Peyer's patch (tissue), 4 donors: Measurements from ENCODE around the gene MAPKAPK3. TPM values are rescaled to one million over a fixed set of nuclear protein-coding genes. Genes with fewer than 3 reads are reported as not detected.

Experiments
- DNase-seq, 3 donors: peaks; one replicate each; pipeline ENCODE4 v3.0.0-alpha.2; 2017 to 2019
- H3K27ac ChIP-seq, 4 donors: fragments of 200-600 bp; sonication (generic); one replicate each; pipeline ENCODE4 v1.5.1; 2016 to 2019
- H3K27me3 ChIP-seq, 2 donors: fragments of 200-600 bp; sonication (generic); one replicate each; pipeline ENCODE4 v1.5.1; 2019
- H3K36me3 ChIP-seq, 3 donors: fragments of 200-600 bp; sonication (generic); one replicate each; pipeline ENCODE4 v1.5.1; 2016 to 2019
- H3K4me1 ChIP-seq, 4 donors: fragments of 200-600 bp; sonication (generic); one replicate each; pipeline ENCODE4 v1.5.1; 2016 to 2019
- H3K4me3 ChIP-seq, 4 donors: fragments of 200-600 bp; sonication (generic); 1 replicate in 3 of 4; 2 replicates in 1 of 4; pipeline ENCODE4 v1.5.1; 2016 to 2019; ENCODE audit warnings: mild to moderate bottlenecking in 1 of 4
- H3K9me3 ChIP-seq, 4 donors: fragments of 200-600 bp; sonication (generic); one replicate each; pipeline ENCODE4 v1.5.1; 2016 to 2019; ENCODE audit warnings: mild to moderate bottlenecking in 1 of 4
- CTCF ChIP-seq, 6 experiments: fragments of 450-650 bp in 4 of 6; fragments of 200-600 bp in 2 of 6; sonication (generic) in 1 of 6; IDR thresholded peaks; one replicate each; pipeline ENCODE4 v1.5.1; 2017 to 2019; ENCODE audit warnings: antibody characterized with exemption in 6 of 6, mild to moderate bottlenecking in 3 of 6, moderate library complexity in 1 of 6
- POLR2A ChIP-seq, 2 donors: fragments of 450-650 bp; IDR thresholded peaks; one replicate each; pipeline ENCODE4 v1.5.1; 2017; ENCODE audit warnings: antibody characterized with exemption in 2 of 2, mild to moderate bottlenecking in 2 of 2, moderate library complexity in 2 of 2
- total RNA-seq, 4 donors: library from RNA; depleted of rRNA; stranded (reverse); fragments of >200 nt; gene quantifications; one replicate each; pipeline ENCODE4 v1.1.0, GENCODE V29; 2016

Gene MAPKAPK3
- total RNA-seq, 4 donors from 2014 or later, result 25.6 to 44.0 (median 30.0) TPM

- no peaks in the 10 kb centered on the region for H3K36me3 ChIP-seq
- DNase-seq, result peak in 1 of 3 donors; percentile 4
- no peak overlapping the region for H3K4me3 ChIP-seq
- TF ChIP-seq CTCF (IDR thresholded peaks at IDR 0.05) (no peak), POLR2A (IDR thresholded peaks at IDR 0.05) (no peak)
- no peaks in the 10 kb centered on the region for H3K9me3 ChIP-seq
- H3K27me3 ChIP-seq, result no peaks in the 10 kb centered on the region
- H3K4me1 ChIP-seq, result no peaks in the 10 kb centered on the region
- H3K27ac ChIP-seq, result no peak overlapping the region
Observed at GRCh38 chr3:50666837-50667236, 49.9 kb downstream of the MAPKAPK3 start.

- DNase-seq, result peak in 1 of 3 donors; percentile 2
- TF ChIP-seq CTCF (IDR thresholded peaks at IDR 0.05) (no peak), POLR2A (IDR thresholded peaks at IDR 0.05) (no peak)
- no peak overlapping the region for H3K27ac ChIP-seq
- no peak overlapping the region for H3K4me3 ChIP-seq
- no peaks in the 10 kb centered on the region for H3K9me3 ChIP-seq
- no peaks in the 10 kb centered on the region for H3K36me3 ChIP-seq
- peaks cover 0 to 11% (median 6%) of the 10 kb centered on the region in 4 donors for H3K4me1 ChIP-seq
- H3K27me3 ChIP-seq, result peaks cover 0 to 3% of the 10 kb centered on the region in 2 donors
Observed at GRCh38 chr3:50671331-50671730, 54.4 kb downstream of the MAPKAPK3 start.

- Histone ChIP-seq H3K36me3 (no peaks in the 10 kb centered on the region), H3K9me3 (no peaks in the 10 kb centered on the region), H3K27ac (no peak overlapping the region), H3K4me1 (peaks cover 0 to 11% (median 6%) of the 10 kb centered on the region in 4 donors), H3K4me3 (no peak overlapping the region), H3K27me3 (peaks cover 0 to 6% of the 10 kb centered on the region in 2 donors)
- TF ChIP-seq CTCF (IDR thresholded peaks at IDR 0.05) (no peak), POLR2A (IDR thresholded peaks at IDR 0.05) (no peak)
- DNase-seq, result peak in 1 of 3 donors; percentile 23
Observed at GRCh38 chr3:50672656-50673055, 55.7 kb downstream of the MAPKAPK3 start.

GRCh38 chr3:50673931-50674330 is 57.0 kb downstream of the MAPKAPK3 start:
- TF ChIP-seq CTCF (IDR thresholded peaks at IDR 0.05) (no peak), POLR2A (IDR thresholded peaks at IDR 0.05) (no peak)
- H3K36me3 ChIP-seq, result no peaks in the 10 kb centered on the region

GRCh38 chr3:50674349-50675178 is 57.6 kb downstream of the MAPKAPK3 start, which contains the start of gene DOCK3:
DOCK3 (plus strand) TSS chr3:50674927; CDS start chr3:50675264, 337 bp downstream.
- peak; percentile 28 to 73 (median 71) for DNase-seq
- Histone ChIP-seq H3K9me3 (no peaks in the 10 kb centered on the region), H3K4me1 (peaks cover 0 to 11% (median 6%) of the 10 kb centered on the region in 4 donors), H3K36me3 (no peaks in the 10 kb centered on the region), H3K27me3 (peaks cover 0 to 6% of the 10 kb centered on the region in 2 donors), H3K4me3 (peak within 1 kb of the TSS; percentile 30 to 61 (median 52)), H3K27ac (no peak within 1 kb of the TSS)
- TF ChIP-seq CTCF (IDR thresholded peaks at IDR 0.05), result no peak

More at GRCh38 chr3:50673931-50674330, 57.0 kb downstream of the MAPKAPK3 start:
- peaks cover 0 to 6% of the 10 kb centered on the region in 2 donors for H3K27me3 ChIP-seq
- H3K27ac ChIP-seq, result no peak overlapping the region
- H3K4me3 ChIP-seq, result peak overlapping the region in 1 of 4 donors; percentile 61
- peaks cover 0 to 11% (median 6%) of the 10 kb centered on the region in 4 donors for H3K4me1 ChIP-seq
- DNase-seq, result no peak
- H3K9me3 ChIP-seq, result no peaks in the 10 kb centered on the region
